Astrocyte (in vitro differentiated cells and primary cell): ENCODE measurements around the gene SYTL1. TPM values are rescaled to one million over a fixed set of nuclear protein-coding genes. Genes with fewer than 3 reads are reported as not detected.

Source experiments
- DNase-seq: peaks from one replicate; pipeline ENCODE4 v3.0.0-alpha.2; 2010; ENCODE audit warnings: low read depth
- FAIRE-seq: peaks from 2 replicates; lab custom pipeline; 2011; peaks lifted over from hg19 to GRCh38; lab: Jason Lieb, UNC
- H2AFZ ChIP-seq: 2 replicates; pipeline ENCODE4 v1.6.0; 2012; ENCODE audit warnings: low read depth, low read length, inconsistent platforms
- H3K27ac ChIP-seq: 2 replicates; pipeline ENCODE4 v1.5.1; 2011; ENCODE audit warnings: low read depth, low read length, inconsistent platforms
- H3K27me3 ChIP-seq: 2 replicates; pipeline ENCODE4 v1.6.0; 2011; ENCODE audit warnings: low read length, inconsistent platforms; ENCODE audit not compliant: insufficient read depth
- H3K36me3 ChIP-seq: 2 replicates; pipeline ENCODE4 v1.5.1; 2011; ENCODE audit warnings: low read length, inconsistent platforms; ENCODE audit not compliant: insufficient read depth
- H3K4me1 ChIP-seq: 2 replicates; pipeline ENCODE4 v1.5.1; 2011; ENCODE audit warnings: low read length, inconsistent platforms; ENCODE audit not compliant: insufficient read depth
- H3K4me2 ChIP-seq: 2 replicates; pipeline ENCODE4 v1.6.0; 2012; ENCODE audit warnings: low read length, inconsistent platforms
- H3K4me3 ChIP-seq: 2 replicates; pipeline ENCODE4 v1.5.1; 2011; ENCODE audit warnings: low read depth, mild to moderate bottlenecking, low read length, inconsistent platforms; ENCODE audit not compliant: insufficient read depth
- H3K79me2 ChIP-seq: 2 replicates; pipeline ENCODE4 v1.6.0; 2012; ENCODE audit warnings: mild to moderate bottlenecking, low read length, inconsistent platforms; ENCODE audit not compliant: insufficient read depth
- H3K9ac ChIP-seq: 2 replicates; pipeline ENCODE4 v1.6.0; 2012; ENCODE audit warnings: mild to moderate bottlenecking, low read length, inconsistent platforms
- H3K9me3 ChIP-seq: 2 replicates; pipeline ENCODE4 v1.5.1; 2012; ENCODE audit warnings: low read depth, mild to moderate bottlenecking, low read length, inconsistent platforms; ENCODE audit not compliant: insufficient read depth
- H4K20me1 ChIP-seq: 2 replicates; pipeline ENCODE4 v1.6.0; 2012; ENCODE audit warnings: low read length, inconsistent platforms; ENCODE audit not compliant: insufficient read depth
- H3K27ac Mint-ChIP-seq: one replicate; pipeline ENCODE4 v1.8.0; 2021; ENCODE audit warnings: mild to moderate bottlenecking, mixed read lengths; ENCODE audit not compliant: unreplicated experiment
- H3K27me3 Mint-ChIP-seq: one replicate; pipeline ENCODE4 v1.8.0; 2021; ENCODE audit warnings: low read depth, mixed read lengths; ENCODE audit not compliant: unreplicated experiment
- H3K36me3 Mint-ChIP-seq: one replicate; pipeline ENCODE4 v1.8.0; 2021; ENCODE audit warnings: low read depth, mixed read lengths; ENCODE audit not compliant: unreplicated experiment
- H3K4me1 Mint-ChIP-seq: one replicate; pipeline ENCODE4 v1.8.0; 2021; ENCODE audit warnings: low read depth, mixed read lengths; ENCODE audit not compliant: unreplicated experiment
- H3K4me3 Mint-ChIP-seq: one replicate; pipeline ENCODE4 v1.8.0; 2021; ENCODE audit warnings: mild to moderate bottlenecking, moderate library complexity, mixed read lengths; ENCODE audit not compliant: unreplicated experiment
- H3K9me3 Mint-ChIP-seq: one replicate; pipeline ENCODE4 v1.8.0; 2021; ENCODE audit warnings: mild to moderate bottlenecking, mixed read lengths; ENCODE audit not compliant: unreplicated experiment
- EZH2 ChIP-seq: IDR thresholded peaks from 2 replicates; pipeline ENCODE4 v1.6.1; 2012; ENCODE audit warnings: mild to moderate bottlenecking, low read length, inconsistent platforms; ENCODE audit not compliant: insufficient read depth
- total RNA-seq: library from RNA; stranded (reverse); gene quantifications from 2 replicates; pipeline ENCODE4 v1.2.1, GENCODE V29; 2021
- TF ChIP-seq, protein P1 (sequence below): IDR thresholded peaks from 2 replicates; pipeline ENCODE4 v1.5.1; 2011; ENCODE audit warnings: low read depth, mild to moderate bottlenecking, inconsistent platforms, low read length, moderate library complexity; ENCODE audit not compliant: insufficient read depth

Gene SYTL1
- total RNA-seq, 1 donor from 2014 or later = 10.7 TPM

GRCh38 chr1:27316860-27317259 is 25.0 kb upstream of the SYTL1 start:
- Histone ChIP-seq H3K4me3 (no peak overlapping the region), H3K79me2 (no peaks in the 10 kb centered on the region), H4K20me1 (no peaks in the 10 kb centered on the region), H2AFZ (no peak overlapping the region), H3K4me2 (no peak overlapping the region), H3K27ac (no peak overlapping the region), H3K9me3 (no peaks in the 10 kb centered on the region), H3K36me3 (no peaks in the 10 kb centered on the region), H3K4me1 (no peaks in the 10 kb centered on the region), H3K9ac (no peak overlapping the region), H3K27me3 (peaks cover 5% of the 10 kb centered on the region)
- Mint-ChIP-seq H3K9me3 (no peaks in the 10 kb centered on the region), H3K27ac (no peak overlapping the region), H3K4me1 (no peaks in the 10 kb centered on the region), H3K27me3 (peaks cover 9% of the 10 kb centered on the region), H3K4me3 (no peak overlapping the region), H3K36me3 (no peaks in the 10 kb centered on the region)
- no peak for FAIRE-seq
- no peak for TF ChIP-seq EZH2
- TF ChIP-seq, protein P1, sequence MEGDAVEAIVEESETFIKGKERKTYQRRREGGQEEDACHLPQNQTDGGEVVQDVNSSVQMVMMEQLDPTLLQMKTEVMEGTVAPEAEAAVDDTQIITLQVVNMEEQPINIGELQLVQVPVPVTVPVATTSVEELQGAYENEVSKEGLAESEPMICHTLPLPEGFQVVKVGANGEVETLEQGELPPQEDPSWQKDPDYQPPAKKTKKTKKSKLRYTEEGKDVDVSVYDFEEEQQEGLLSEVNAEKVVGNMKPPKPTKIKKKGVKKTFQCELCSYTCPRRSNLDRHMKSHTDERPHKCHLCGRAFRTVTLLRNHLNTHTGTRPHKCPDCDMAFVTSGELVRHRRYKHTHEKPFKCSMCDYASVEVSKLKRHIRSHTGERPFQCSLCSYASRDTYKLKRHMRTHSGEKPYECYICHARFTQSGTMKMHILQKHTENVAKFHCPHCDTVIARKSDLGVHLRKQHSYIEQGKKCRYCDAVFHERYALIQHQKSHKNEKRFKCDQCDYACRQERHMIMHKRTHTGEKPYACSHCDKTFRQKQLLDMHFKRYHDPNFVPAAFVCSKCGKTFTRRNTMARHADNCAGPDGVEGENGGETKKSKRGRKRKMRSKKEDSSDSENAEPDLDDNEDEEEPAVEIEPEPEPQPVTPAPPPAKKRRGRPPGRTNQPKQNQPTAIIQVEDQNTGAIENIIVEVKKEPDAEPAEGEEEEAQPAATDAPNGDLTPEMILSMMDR = no peak
- DNase-seq = no peak

DNA sequence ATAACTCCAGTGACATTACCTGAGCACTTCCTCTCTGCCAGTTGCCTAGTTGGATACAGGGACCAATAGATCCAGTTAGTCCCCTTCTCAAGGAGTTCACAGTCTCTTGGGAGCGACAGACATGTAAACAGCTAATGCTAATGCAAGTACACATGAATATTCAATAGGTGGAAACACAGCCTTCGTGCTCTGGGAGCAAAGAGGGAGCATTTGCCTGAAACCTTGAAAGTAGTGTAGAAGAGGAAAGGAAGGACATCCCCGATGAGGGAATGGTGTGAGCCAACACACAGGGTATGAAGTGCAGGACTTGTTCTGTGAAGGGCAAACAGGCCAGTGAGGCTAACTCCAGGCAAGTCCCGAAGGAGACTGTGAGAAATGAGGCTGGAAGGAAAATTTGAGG is 23.7 kb upstream of the SYTL1 start:
- H3K36me3 Mint-ChIP-seq = no peaks in the 10 kb centered on the region
- TF ChIP-seq, protein P1 = no peak
- no peak for TF ChIP-seq EZH2

DNA sequence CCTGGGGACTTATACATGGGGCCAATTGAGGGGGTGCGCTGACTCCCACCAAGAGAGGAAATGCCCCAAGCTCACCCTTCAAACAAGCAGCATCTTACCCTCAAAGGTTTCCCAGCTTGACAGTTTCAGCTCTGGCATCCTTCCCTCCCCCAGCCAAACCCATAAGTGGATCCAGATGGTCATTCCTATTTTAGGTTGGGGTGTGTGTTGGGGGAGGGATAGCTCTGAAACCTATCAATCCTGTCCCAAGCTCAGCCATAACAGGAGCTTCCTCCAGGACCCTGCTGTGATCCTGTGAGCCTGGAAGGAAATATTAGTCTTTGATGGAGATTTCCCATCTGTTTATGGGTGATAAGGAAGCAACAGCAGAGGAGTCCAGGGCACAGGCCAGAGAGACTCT is 23.2 kb upstream of the SYTL1 start:
- Histone ChIP-seq H3K4me3 (no peak overlapping the region), H3K4me2 (no peak overlapping the region), H3K27me3 (peaks cover 3% of the 10 kb centered on the region), H3K27ac (no peak overlapping the region), H3K9me3 (no peaks in the 10 kb centered on the region), H3K4me1 (peaks cover 7% of the 10 kb centered on the region), H3K36me3 (no peaks in the 10 kb centered on the region), H3K79me2 (peaks cover 15% of the 10 kb centered on the region), H3K9ac (no peak overlapping the region), H2AFZ (peak overlapping the region; percentile 49), H4K20me1 (no peaks in the 10 kb centered on the region)
- Mint-ChIP-seq H3K27ac (no peak overlapping the region), H3K27me3 (peaks cover 9% of the 10 kb centered on the region), H3K4me1 (peaks cover 3% of the 10 kb centered on the region), H3K36me3 (no peaks in the 10 kb centered on the region), H3K9me3 (no peaks in the 10 kb centered on the region), H3K4me3 (no peak overlapping the region)
- no peak for TF ChIP-seq EZH2
- TF ChIP-seq, protein P1 = no peak
- FAIRE-seq = no peak
- DNase-seq = no peak

More for the DNA sequence above, 23.7 kb upstream of the SYTL1 start:
- Histone ChIP-seq H3K4me2 (no peak overlapping the region), H3K27ac (no peak overlapping the region), H3K36me3 (no peaks in the 10 kb centered on the region), H3K9me3 (no peaks in the 10 kb centered on the region), H3K4me3 (no peak overlapping the region), H3K9ac (no peak overlapping the region), H3K79me2 (peaks cover 11% of the 10 kb centered on the region), H3K4me1 (peaks cover 4% of the 10 kb centered on the region), H2AFZ (peak overlapping the region; percentile 49), H4K20me1 (no peaks in the 10 kb centered on the region), H3K27me3 (peaks cover 5% of the 10 kb centered on the region)
- H3K27ac Mint-ChIP-seq = no peak overlapping the region
- H3K4me3 Mint-ChIP-seq = no peak overlapping the region
- peaks cover 1% of the 10 kb centered on the region for H3K4me1 Mint-ChIP-seq
- H3K9me3 Mint-ChIP-seq = no peaks in the 10 kb centered on the region
- FAIRE-seq (peak; percentile 34), DNase-seq (no peak)
- H3K27me3 Mint-ChIP-seq = peaks cover 9% of the 10 kb centered on the region
